A549 (cell line): Measurements from ENCODE around the gene SLC6A17. TPM values are rescaled to one million over a fixed set of nuclear protein-coding genes. Genes with fewer than 3 reads are reported as not detected.

Experiments used
- ATAC-seq, 2 experiments: fragments of 200-7000 bp in 1 of 2; fragments of >200 bp in 1 of 2; cut with Nextera tagmentation in 1 of 2; cut with Tn5 transposase in 1 of 2; 3 replicates each; pipeline versions ENCODE4 v1.8.0 to v1.9.1; 2018 to 2020; ENCODE audit warnings: mild to moderate bottlenecking in 1 of 2, moderate library complexity in 1 of 2
- CTCF ChIA-PET: fragments of 300-600 bp; sonication (Branson Sonifier 250); formaldehyde crosslinking; extraction: SDS; loops from one replicate; lab custom pipeline; 2021; ENCODE audit warnings: antibody characterized with exemption, inconsistent platforms; lab: Yijun Ruan, JAX
- POLR2A ChIA-PET: fragments of 350-600 bp; formaldehyde crosslinking; extraction: SDS; loops from one replicate; lab custom pipeline; 2021; ENCODE audit warnings: antibody characterized with exemption, inconsistent platforms; lab: Yijun Ruan, JAX
- DNase-seq, 2 experiments: peaks; one replicate each; pipeline versions ENCODE4 v3.0.0 to v3.0.0-alpha.2; 2011 to 2016; ENCODE audit warnings: low read depth in 1 of 2, low spot score in 1 of 2
- FAIRE-seq: peaks from 2 replicates; lab custom pipeline; 2011; peaks lifted over from hg19 to GRCh38; lab: Jason Lieb, UNC
- H3K27ac ChIP-seq, 2 experiments: fragments of >200 bp; sonication (Bioruptor Twin); formaldehyde crosslinking; 3 replicates each; pipeline ENCODE4 v1.5.1; 2016 to 2017
- H3K4me1 ChIP-seq: fragments of >200 bp; sonication (Bioruptor Twin); formaldehyde crosslinking; 3 replicates; pipeline ENCODE4 v1.6.1; 2016
- H3K4me2 ChIP-seq: fragments of >200 bp; sonication (Bioruptor Twin); formaldehyde crosslinking; 3 replicates; pipeline ENCODE4 v1.6.1; 2016
- H3K4me3 ChIP-seq: fragments of >200 bp; sonication (Bioruptor Twin); formaldehyde crosslinking; 3 replicates; pipeline ENCODE4 v1.5.1; 2016
- H3K9me3 ChIP-seq: fragments of >200 bp; sonication (Bioruptor Twin); formaldehyde crosslinking; 3 replicates; pipeline ENCODE4 v1.6.1; 2016
- CBX2 ChIP-seq: fragments of 200-600 bp; sonication (generic); IDR thresholded peaks from 2 replicates; pipeline ENCODE4 v1.6.1; 2016; ENCODE audit warnings: low read depth, mild to moderate bottlenecking, borderline replicate concordance
- CBX8 ChIP-seq: fragments of 200-600 bp; sonication (generic); IDR thresholded peaks from 2 replicates; pipeline ENCODE4 v1.6.1; 2016
- CHD2 ChIP-seq: fragments of 150-350 bp; IDR thresholded peaks from 2 replicates; pipeline ENCODE4 v1.6.1; 2014; ENCODE audit warnings: low read length; ENCODE audit not compliant: partially characterized antibody
- CHD4 ChIP-seq: fragments of 200-600 bp; sonication (generic); IDR thresholded peaks from 2 replicates; pipeline ENCODE4 v1.6.1; 2016; ENCODE audit warnings: antibody characterized with exemption, mild to moderate bottlenecking, borderline replicate concordance
- EHF ChIP-seq: fragments of 250-450 bp; sonication (Bioruptor Pico); IDR thresholded peaks from 2 replicates; pipeline ENCODE4 v1.5.0; 2020; ENCODE audit warnings: mild to moderate bottlenecking
- EHMT2 ChIP-seq: fragments of 200-600 bp; sonication (generic); IDR thresholded peaks from 2 replicates; pipeline ENCODE4 v1.6.1; 2016; ENCODE audit warnings: antibody characterized with exemption, low read depth, mild to moderate bottlenecking, moderate library complexity
- EP300 ChIP-seq, 2 experiments: fragments of >200 bp; sonication (Bioruptor Twin); formaldehyde crosslinking; IDR thresholded peaks; 2 replicates in 1 of 2; 3 replicates in 1 of 2; pipeline ENCODE4 v1.6.1; 2016 to 2017
- FOSB ChIP-seq: fragments of 250-450 bp; sonication (Bioruptor Pico); IDR thresholded peaks from 2 replicates; pipeline ENCODE4 v1.5.0; 2020; ENCODE audit warnings: mild to moderate bottlenecking, moderate library complexity
- FOSL2 ChIP-seq, 2 experiments: fragments of 450-650 bp in 1 of 2; fragments of >200 bp in 1 of 2; sonication (Bioruptor Twin) in 1 of 2; formaldehyde crosslinking; IDR thresholded peaks; 2 replicates each; pipeline versions ENCODE4 v1.5.0 to v1.6.1; 2016 to 2020; ENCODE audit warnings: mild to moderate bottlenecking in 1 of 2, moderate library complexity in 1 of 2
- FOXS1 ChIP-seq: fragments of 250-450 bp; sonication (Bioruptor Pico); IDR thresholded peaks from 2 replicates; pipeline ENCODE4 v1.5.0; 2020; ENCODE audit warnings: mild to moderate bottlenecking, moderate library complexity
- GATA3 ChIP-seq: IDR thresholded peaks from 2 replicates; pipeline ENCODE4 v1.6.1; 2012; ENCODE audit warnings: borderline replicate concordance
- HEYL ChIP-seq: fragments of 250-450 bp; sonication (Bioruptor Pico); IDR thresholded peaks from 2 replicates; pipeline ENCODE4 v1.8.0; 2021; ENCODE audit warnings: mild to moderate bottlenecking, moderate library complexity
- HOXB13 ChIP-seq: fragments of 250-450 bp; sonication (Bioruptor Pico); IDR thresholded peaks from 2 replicates; pipeline ENCODE4 v1.5.0; 2020; ENCODE audit warnings: low read depth, mild to moderate bottlenecking, moderate library complexity
- HOXB5 ChIP-seq: fragments of 250-450 bp; sonication (Bioruptor Pico); IDR thresholded peaks from 2 replicates; pipeline ENCODE4 v1.5.0; 2020; ENCODE audit warnings: mild to moderate bottlenecking, moderate library complexity
- KDM5A ChIP-seq: fragments of 200-600 bp; sonication (generic); IDR thresholded peaks from 2 replicates; pipeline ENCODE4 v1.6.1; 2016; ENCODE audit warnings: antibody characterized with exemption, mild to moderate bottlenecking
- MYC ChIP-seq: IDR thresholded peaks from 2 replicates; pipeline ENCODE4 v1.6.1; 2012; ENCODE audit warnings: mild to moderate bottlenecking, inconsistent platforms, low read length, improper control_type of control experiment, borderline replicate concordance
- NFE2L2 ChIP-seq: fragments of 150-350 bp; conservative IDR thresholded peaks from 2 replicates; pipeline ENCODE4 v1.6.1; 2014; ENCODE audit warnings: low read length
- NPAS2 ChIP-seq: fragments of 250-450 bp; sonication (Bioruptor Pico); IDR thresholded peaks from 2 replicates; pipeline ENCODE4 v1.8.0; 2022; ENCODE audit warnings: mild to moderate bottlenecking, moderate library complexity, borderline replicate concordance
- NR3C1 ChIP-seq: fragments of >200 bp; sonication (Bioruptor Twin); formaldehyde crosslinking; IDR thresholded peaks from 3 replicates; pipeline ENCODE4 v1.6.1; 2017
- POLR2A ChIP-seq: IDR thresholded peaks from 2 replicates; pipeline ENCODE4 v1.6.1; 2012; ENCODE audit warnings: mild to moderate bottlenecking, low read length
- RAD21 ChIP-seq, 2 experiments: fragments of >200 bp in 1 of 2; sonication (Bioruptor Twin) in 1 of 2; formaldehyde crosslinking in 1 of 2; IDR thresholded peaks in 1 of 2; conservative IDR thresholded peaks in 1 of 2; 2 replicates in 1 of 2; 3 replicates in 1 of 2; pipeline ENCODE4 v1.6.1; 2012 to 2018; ENCODE audit warnings: inconsistent platforms in 1 of 2
- RARB ChIP-seq: fragments of 250-450 bp; sonication (Bioruptor Pico); IDR thresholded peaks from 2 replicates; pipeline ENCODE4 v1.8.0; 2021; ENCODE audit warnings: mild to moderate bottlenecking, moderate library complexity
- RNF2 ChIP-seq: fragments of 200-600 bp; sonication (generic); IDR thresholded peaks from 2 replicates; pipeline ENCODE4 v1.6.1; 2016; ENCODE audit warnings: low read depth, mild to moderate bottlenecking, antibody characterized with exemption, moderate library complexity, borderline replicate concordance
- SREBF2 ChIP-seq: fragments of 450-650 bp; IDR thresholded peaks from 2 replicates; pipeline ENCODE4 v1.6.1; 2014; ENCODE audit warnings: mild to moderate bottlenecking, moderate library complexity
- TFCP2L1 ChIP-seq: fragments of 250-450 bp; sonication (Bioruptor Pico); IDR thresholded peaks from 2 replicates; pipeline ENCODE4 v1.5.0; 2021; ENCODE audit warnings: mild to moderate bottlenecking
- ZC3H11A ChIP-seq: fragments of 450-650 bp; IDR thresholded peaks from 2 replicates; pipeline ENCODE4 v1.6.1; 2014; ENCODE audit warnings: antibody characterized with exemption, mild to moderate bottlenecking
- ZNF302 ChIP-seq: fragments of 250-450 bp; sonication (Bioruptor Pico); IDR thresholded peaks from 2 replicates; pipeline ENCODE4 v1.9.0; 2021; ENCODE audit warnings: inconsistent platforms, mild to moderate bottlenecking, moderate library complexity
- WGBS: methylation state at CpG from one replicate; pipeline ENCODE4 v1.1.6; 2017; ENCODE audit errors: missing lambda C conversion rate; 5-methylcytosine and 5-hydroxymethylcytosine counted together
- polyA plus RNA-seq, 4 experiments: library from polyadenylated mRNA; depleted of rRNA in 3 of 4; stranded (reverse); fragments of >200 nt; fragmentation: RNase III in 1 of 4; extraction: RNeasy Plus Mini Kit Qiagen cat#74134 plus additional on column Dnase treatment in 1 of 4; gene quantifications; 2 replicates in 3 of 4; 3 replicates in 1 of 4; pipeline ENCODE4 v1.2.3, GENCODE V29; 2011 to 2017
- TF ChIP-seq, protein P1 (sequence below): IDR thresholded peaks from 2 replicates; pipeline ENCODE4 v1.6.1; 2012
- TF ChIP-seq, protein P2 (sequence below): fragments of >200 bp; sonication (Bioruptor Twin); formaldehyde crosslinking; IDR thresholded peaks from 3 replicates; pipeline ENCODE4 v1.5.1; 2016
- TF ChIP-seq, protein P3 (sequence below): IDR thresholded peaks from 2 replicates; pipeline ENCODE4 v1.6.1; 2012; ENCODE audit warnings: low read depth, borderline replicate concordance
- TF ChIP-seq, protein P4 (sequence below): fragments of 450-650 bp; IDR thresholded peaks from 2 replicates; pipeline ENCODE4 v1.6.1; 2014; ENCODE audit warnings: antibody characterized with exemption
- TF ChIP-seq, protein P5 (sequence below): fragments of >200 bp; sonication (Bioruptor Twin); formaldehyde crosslinking; IDR thresholded peaks from 3 replicates; pipeline ENCODE4 v1.6.1; 2016

The SLC6A17 gene
- polyA plus RNA-seq, 2 of the 4 experiments (the other 2 are of a cell fraction): 0.56 to 2.2 TPM

DNA sequence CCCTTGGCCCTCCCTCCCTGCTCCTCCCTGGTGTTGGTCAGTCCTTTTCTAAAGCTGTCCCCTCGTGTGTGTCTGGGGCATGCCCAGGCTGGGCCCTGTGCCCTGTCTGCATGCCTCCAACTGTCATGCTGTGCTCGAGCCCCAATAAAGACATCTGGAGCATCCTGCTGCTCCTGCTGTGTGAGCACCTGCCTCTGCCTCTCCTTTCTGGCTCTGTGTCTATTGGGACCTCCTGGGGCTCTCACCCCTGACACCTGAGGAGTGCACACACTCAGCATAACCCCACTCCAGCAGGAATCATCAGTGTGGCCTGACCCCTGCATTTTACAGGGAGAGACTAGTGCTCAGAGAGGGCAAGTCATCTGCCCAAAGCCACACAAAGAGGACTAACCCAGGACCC lies 83.6 kb downstream of the SLC6A17 start:
- no peaks in the 10 kb centered on the region for H3K9me3 ChIP-seq
- H3K4me1 ChIP-seq: peaks cover 15% of the 10 kb centered on the region
- no peak overlapping the region for H3K27ac ChIP-seq
- TF ChIP-seq SREBF2 (no peak), CHD2 (no peak), RARB (CRISPR knock-in tag) (no peak), HOXB5 (CRISPR knock-in tag) (no peak), HEYL (no peak), GATA3 (no peak), CBX2 (no peak), NR3C1 (no peak), ZNF302 (CRISPR knock-in tag) (no peak), TFCP2L1 (CRISPR knock-in tag) (no peak), NFE2L2 (no peak), MYC (no peak), EHMT2 (no peak), RAD21 (conservative IDR thresholded peaks at IDR 0.05 in 1 of 2, IDR thresholded peaks at IDR 0.05 in 1 of 2) (no peak), NPAS2 (CRISPR knock-in tag) (no peak), KDM5A (no peak)
- TF ChIP-seq, protein P1, sequence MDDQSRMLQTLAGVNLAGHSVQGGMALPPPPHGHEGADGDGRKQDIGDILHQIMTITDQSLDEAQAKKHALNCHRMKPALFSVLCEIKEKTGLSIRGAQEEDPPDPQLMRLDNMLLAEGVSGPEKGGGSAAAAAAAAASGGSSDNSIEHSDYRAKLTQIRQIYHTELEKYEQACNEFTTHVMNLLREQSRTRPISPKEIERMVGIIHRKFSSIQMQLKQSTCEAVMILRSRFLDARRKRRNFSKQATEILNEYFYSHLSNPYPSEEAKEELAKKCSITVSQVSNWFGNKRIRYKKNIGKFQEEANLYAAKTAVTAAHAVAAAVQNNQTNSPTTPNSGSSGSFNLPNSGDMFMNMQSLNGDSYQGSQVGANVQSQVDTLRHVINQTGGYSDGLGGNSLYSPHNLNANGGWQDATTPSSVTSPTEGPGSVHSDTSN: no peak
- POLR2A ChIA-PET: no interaction called here
- ATAC-seq: no peak
- no peak for FAIRE-seq
- H3K4me3 ChIP-seq: no peak overlapping the region
- CTCF ChIA-PET: no interaction called here
- no peak overlapping the region for H3K4me2 ChIP-seq
- no peak for DNase-seq
- WGBS: 33% methylated on average over 1 of the region's 2 CpGs

DNA sequence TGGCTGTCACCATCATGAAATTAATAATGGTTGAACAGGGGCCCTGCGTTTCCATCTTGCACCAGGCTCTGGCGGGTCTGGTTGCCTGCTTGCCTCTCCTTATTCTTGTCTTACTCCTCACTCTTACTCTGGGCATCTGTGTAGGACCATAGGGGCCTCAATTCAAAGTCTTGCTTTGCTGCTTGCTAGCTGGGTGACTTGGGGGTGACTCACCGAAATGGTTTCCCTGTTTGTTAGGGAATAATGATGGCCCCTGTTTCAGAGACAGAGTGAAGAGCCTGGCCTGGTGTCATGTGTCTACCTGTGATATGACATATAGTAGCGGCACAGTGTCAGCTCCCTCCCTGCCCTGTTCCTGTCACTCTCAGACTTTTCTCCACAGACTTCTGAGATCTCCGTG lies 84.4 kb downstream of the SLC6A17 start:
- POLR2A ChIA-PET: no interaction called here
- H3K27ac ChIP-seq: no peak overlapping the region
- H3K4me1 ChIP-seq: peaks cover 15% of the 10 kb centered on the region
- TF ChIP-seq, protein P2, sequence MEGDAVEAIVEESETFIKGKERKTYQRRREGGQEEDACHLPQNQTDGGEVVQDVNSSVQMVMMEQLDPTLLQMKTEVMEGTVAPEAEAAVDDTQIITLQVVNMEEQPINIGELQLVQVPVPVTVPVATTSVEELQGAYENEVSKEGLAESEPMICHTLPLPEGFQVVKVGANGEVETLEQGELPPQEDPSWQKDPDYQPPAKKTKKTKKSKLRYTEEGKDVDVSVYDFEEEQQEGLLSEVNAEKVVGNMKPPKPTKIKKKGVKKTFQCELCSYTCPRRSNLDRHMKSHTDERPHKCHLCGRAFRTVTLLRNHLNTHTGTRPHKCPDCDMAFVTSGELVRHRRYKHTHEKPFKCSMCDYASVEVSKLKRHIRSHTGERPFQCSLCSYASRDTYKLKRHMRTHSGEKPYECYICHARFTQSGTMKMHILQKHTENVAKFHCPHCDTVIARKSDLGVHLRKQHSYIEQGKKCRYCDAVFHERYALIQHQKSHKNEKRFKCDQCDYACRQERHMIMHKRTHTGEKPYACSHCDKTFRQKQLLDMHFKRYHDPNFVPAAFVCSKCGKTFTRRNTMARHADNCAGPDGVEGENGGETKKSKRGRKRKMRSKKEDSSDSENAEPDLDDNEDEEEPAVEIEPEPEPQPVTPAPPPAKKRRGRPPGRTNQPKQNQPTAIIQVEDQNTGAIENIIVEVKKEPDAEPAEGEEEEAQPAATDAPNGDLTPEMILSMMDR: no peak
- TF ChIP-seq RARB (CRISPR knock-in tag) (no peak), CHD4 (no peak), ZC3H11A (no peak), FOXS1 (CRISPR knock-in tag) (no peak), EP300 (IDR thresholded peaks at IDR 0.05) (no peak), EHF (no peak), FOSL2 (IDR thresholded peaks at IDR 0.05) (no peak), FOSL2 (CRISPR knock-in tag; IDR thresholded peaks at IDR 0.05) (no peak), HOXB13 (CRISPR knock-in tag) (no peak), NPAS2 (CRISPR knock-in tag) (no peak), POLR2A (no peak), RAD21 (conservative IDR thresholded peaks at IDR 0.05 in 1 of 2, IDR thresholded peaks at IDR 0.05 in 1 of 2) (no peak), CBX8 (no peak), EHMT2 (no peak), CHD2 (no peak), FOSB (CRISPR knock-in tag) (no peak), RNF2 (no peak)
- TF ChIP-seq, protein P3, sequence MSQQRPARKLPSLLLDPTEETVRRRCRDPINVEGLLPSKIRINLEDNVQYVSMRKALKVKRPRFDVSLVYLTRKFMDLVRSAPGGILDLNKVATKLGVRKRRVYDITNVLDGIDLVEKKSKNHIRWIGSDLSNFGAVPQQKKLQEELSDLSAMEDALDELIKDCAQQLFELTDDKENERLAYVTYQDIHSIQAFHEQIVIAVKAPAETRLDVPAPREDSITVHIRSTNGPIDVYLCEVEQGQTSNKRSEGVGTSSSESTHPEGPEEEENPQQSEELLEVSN: no peak
- TF ChIP-seq, protein P4, sequence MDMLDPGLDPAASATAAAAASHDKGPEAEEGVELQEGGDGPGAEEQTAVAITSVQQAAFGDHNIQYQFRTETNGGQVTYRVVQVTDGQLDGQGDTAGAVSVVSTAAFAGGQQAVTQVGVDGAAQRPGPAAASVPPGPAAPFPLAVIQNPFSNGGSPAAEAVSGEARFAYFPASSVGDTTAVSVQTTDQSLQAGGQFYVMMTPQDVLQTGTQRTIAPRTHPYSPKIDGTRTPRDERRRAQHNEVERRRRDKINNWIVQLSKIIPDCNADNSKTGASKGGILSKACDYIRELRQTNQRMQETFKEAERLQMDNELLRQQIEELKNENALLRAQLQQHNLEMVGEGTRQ: no peak
- TF ChIP-seq, protein P5, sequence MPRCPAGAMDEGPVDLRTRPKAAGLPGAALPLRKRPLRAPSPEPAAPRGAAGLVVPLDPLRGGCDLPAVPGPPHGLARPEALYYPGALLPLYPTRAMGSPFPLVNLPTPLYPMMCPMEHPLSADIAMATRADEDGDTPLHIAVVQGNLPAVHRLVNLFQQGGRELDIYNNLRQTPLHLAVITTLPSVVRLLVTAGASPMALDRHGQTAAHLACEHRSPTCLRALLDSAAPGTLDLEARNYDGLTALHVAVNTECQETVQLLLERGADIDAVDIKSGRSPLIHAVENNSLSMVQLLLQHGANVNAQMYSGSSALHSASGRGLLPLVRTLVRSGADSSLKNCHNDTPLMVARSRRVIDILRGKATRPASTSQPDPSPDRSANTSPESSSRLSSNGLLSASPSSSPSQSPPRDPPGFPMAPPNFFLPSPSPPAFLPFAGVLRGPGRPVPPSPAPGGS: no peak
- H3K4me3 ChIP-seq: no peak overlapping the region
- H3K4me2 ChIP-seq: no peak overlapping the region
- 74% methylated on average over 5 of the region's 5 CpGs for WGBS
- CTCF ChIA-PET: no interaction called here
- no peak for DNase-seq
- no peak for FAIRE-seq
- no peaks in the 10 kb centered on the region for H3K9me3 ChIP-seq
- ATAC-seq: no peak
